Heart right ventricle (tissue), 16 donors: Measurements from ENCODE around the gene SLC35F3. TPM values are rescaled to one million over a fixed set of nuclear protein-coding genes. Genes with fewer than 3 reads are reported as not detected.

Experiments used
- ATAC-seq, 8 donors: fragments of 200-7000 bp; cut with Tn5 transposase; one replicate each; pipeline ENCODE4 v1.9.1; 2020; ENCODE audit warnings: mild to moderate bottlenecking in 8 of 8, moderate library complexity in 8 of 8, moderate number of reproducible peaks in 1 of 8
- DNase-seq, 2 donors: peaks; one replicate each; pipeline ENCODE4 v3.0.0-alpha.2; 2020
- H3K27ac ChIP-seq, 10 donors: fragments of 200-600 bp; sonication (generic) in 2 of 10; one replicate each; pipeline versions ENCODE4 v1.5.0 to v1.8.0; 2020 to 2022; ENCODE audit warnings: mild to moderate bottlenecking in 3 of 10
- H3K27me3 ChIP-seq, 7 donors: fragments of 200-600 bp; one replicate each; pipeline ENCODE4 v1.8.0; 2021 to 2022; ENCODE audit warnings: mild to moderate bottlenecking in 2 of 7
- H3K36me3 ChIP-seq, 9 donors: fragments of 200-600 bp; sonication (generic) in 1 of 9; one replicate each; pipeline versions ENCODE4 v1.5.0 to v1.8.0; 2020 to 2022; ENCODE audit warnings: mild to moderate bottlenecking in 2 of 9
- H3K4me1 ChIP-seq, 9 donors: fragments of 200-600 bp; sonication (generic) in 1 of 9; one replicate each; pipeline versions ENCODE4 v1.5.0 to v1.8.0; 2020 to 2022; ENCODE audit warnings: mild to moderate bottlenecking in 4 of 9
- H3K4me3 ChIP-seq, 10 donors: fragments of 200-600 bp; sonication (generic) in 2 of 10; one replicate each; pipeline versions ENCODE4 v1.5.0 to v1.8.0; 2020 to 2022; ENCODE audit warnings: mild to moderate bottlenecking in 7 of 10, moderate library complexity in 2 of 10
- H3K9me3 ChIP-seq, 11 donors: fragments of 200-600 bp in 10 of 11; sonication (generic) in 2 of 11; one replicate each; pipeline versions ENCODE4 v1.5.0 to v1.8.0; 2013 to 2022; ENCODE audit warnings: mild to moderate bottlenecking in 2 of 11, control low read depth in 1 of 11, moderate library complexity in 1 of 11
- WGBS, 2 donors: extraction: QIAGEN DNeasy Blood & Tissue Kit; methylation state at CpG; one replicate each; pipeline ENCODE4 v1.1.7; 2013; ENCODE audit warnings: inconsistent platforms in 1 of 2; 5-methylcytosine and 5-hydroxymethylcytosine counted together
- intact Hi-C, 10 donors: fragments of 100-400 bp; cut with DNase I; formaldehyde crosslinking; loops; one replicate each; pipeline versions ENCODE4 v1.11.1 to v1.14.2; 2022
- polyA plus RNA-seq, 2 donors: library from polyadenylated mRNA; stranded (reverse); fragments of 200-250 nt; gene quantifications; one replicate each; pipeline ENCODE4 v1.2.3, GENCODE V29; 2013
- total RNA-seq, 10 donors: library from RNA; stranded (reverse); fragmentation: NEBNext Ultra II Directional in 3 of 10; extraction: Animal tissue kit (Norgen Biotek cat#: 25700) in 3 of 10; gene quantifications; one replicate each; pipeline versions ENCODE4 v1.2.1 to v1.2.4, GENCODE V29; 2021 to 2023
- TF ChIP-seq, protein P1 (sequence below), 9 donors: fragments of 200-600 bp; sonication (generic) in 2 of 9; IDR thresholded peaks; one replicate each; pipeline versions ENCODE4 v1.5.0 to v1.8.0; 2021 to 2022; ENCODE audit warnings: antibody characterized with exemption in 9 of 9, mild to moderate bottlenecking in 5 of 9, moderate library complexity in 1 of 9
- donor health status: Arrhythmogenic right ventricular cardiomyopathy.
- donor health status: ischemic (EF 13 %, LVEDD 7.1; RV severe dilation, severe dysfunction).
- donor health status: healthy with polysubstance abuse.
- donor health status: DM: no; HTN: yes; CAD: no.
- donor health status: DM: no; HTN: no; CAD: no.
- donor health status: ischemic (EF 25% LVEDD 6.9; RV normal size, moderate dysfunction).
- donor health status: ischemic (EF 25% LVEDD 5.7; RV mildly dilated, moderate dysfunction).
- donor health status: healthy.
- donor health status: DM: yes; HTN: yes; CAD: no.
- donor health status: Ischemic cardiomyopathy.
- donor health status: ischemic (EF 35%, LVEDD 5.7; RV mildly dilated, moderate dysfunction).
- donor health status: nonischemic (EF 11% LVEDD 7.7; RV severe dilation, severe dysfunction).
- donor health status: DM: yes; HTN: yes; CAD: no.
- donor health status: PGD.
- donor health status: ischemic (EF 29% LVEDD 5.4; RV normal size, mild dysfunction).
- donor health status: nonischemic (EF 23%, LVEDD 6.1; RV moderate dilation, normal function).

The SLC35F3 gene
- total and polyA plus RNA-seq, 12 donors = 0.04 to 0.09 (median 0.09) TPM; not detected in 9

- intact Hi-C loops = no loop called here
- TF ChIP-seq, protein P1, sequence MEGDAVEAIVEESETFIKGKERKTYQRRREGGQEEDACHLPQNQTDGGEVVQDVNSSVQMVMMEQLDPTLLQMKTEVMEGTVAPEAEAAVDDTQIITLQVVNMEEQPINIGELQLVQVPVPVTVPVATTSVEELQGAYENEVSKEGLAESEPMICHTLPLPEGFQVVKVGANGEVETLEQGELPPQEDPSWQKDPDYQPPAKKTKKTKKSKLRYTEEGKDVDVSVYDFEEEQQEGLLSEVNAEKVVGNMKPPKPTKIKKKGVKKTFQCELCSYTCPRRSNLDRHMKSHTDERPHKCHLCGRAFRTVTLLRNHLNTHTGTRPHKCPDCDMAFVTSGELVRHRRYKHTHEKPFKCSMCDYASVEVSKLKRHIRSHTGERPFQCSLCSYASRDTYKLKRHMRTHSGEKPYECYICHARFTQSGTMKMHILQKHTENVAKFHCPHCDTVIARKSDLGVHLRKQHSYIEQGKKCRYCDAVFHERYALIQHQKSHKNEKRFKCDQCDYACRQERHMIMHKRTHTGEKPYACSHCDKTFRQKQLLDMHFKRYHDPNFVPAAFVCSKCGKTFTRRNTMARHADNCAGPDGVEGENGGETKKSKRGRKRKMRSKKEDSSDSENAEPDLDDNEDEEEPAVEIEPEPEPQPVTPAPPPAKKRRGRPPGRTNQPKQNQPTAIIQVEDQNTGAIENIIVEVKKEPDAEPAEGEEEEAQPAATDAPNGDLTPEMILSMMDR (IDR thresholded peaks at IDR 0.05) = no peak
- Histone ChIP-seq H3K9me3 (peaks cover 0 to 19% (median 0%) of the 10 kb centered on the region in 11 donors), H3K4me3 (no peak overlapping the region), H3K4me1 (no peaks in the 10 kb centered on the region), H3K36me3 (no peaks in the 10 kb centered on the region), H3K27me3 (peaks cover 0 to 34% (median 7%) of the 10 kb centered on the region in 7 donors), H3K27ac (no peak overlapping the region)
- DNase-seq = no peak
- 86 to 88% methylated on average over 6 of the region's 6 CpGs for WGBS, 2 donors
- ATAC-seq = no peak
Observed at GRCh38 chr1:234186037-234186688, 281.7 kb downstream of the SLC35F3 start.

- ATAC-seq (no peak), DNase-seq (no peak)
- Histone ChIP-seq H3K9me3 (peaks cover 0 to 40% (median 0%) of the 10 kb centered on the region in 11 donors), H3K36me3 (no peaks in the 10 kb centered on the region), H3K4me3 (no peak overlapping the region), H3K4me1 (no peaks in the 10 kb centered on the region), H3K27ac (no peak overlapping the region), H3K27me3 (peaks cover 0 to 24% (median 7%) of the 10 kb centered on the region in 7 donors)
- intact Hi-C loops = no loop called here
- TF ChIP-seq, protein P1 (IDR thresholded peaks at IDR 0.05) = peak in 1 of 9 donors; percentile 7
- WGBS, 2 donors = 34 to 38% methylated on average over 3 of the region's 3 CpGs
Observed at GRCh38 chr1:234188454-234188792, 283.9 kb downstream of the SLC35F3 start.

GRCh38 chr1:234197839-234198238 lies 293.4 kb downstream of the SLC35F3 start:
- Histone ChIP-seq H3K36me3 (no peaks in the 10 kb centered on the region), H3K4me3 (no peak overlapping the region), H3K4me1 (no peaks in the 10 kb centered on the region), H3K9me3 (peaks cover 0 to 30% (median 0%) of the 10 kb centered on the region in 11 donors), H3K27me3 (peaks cover 0 to 6% (median 0%) of the 10 kb centered on the region in 7 donors), H3K27ac (no peak overlapping the region)
- TF ChIP-seq, protein P1 (IDR thresholded peaks at IDR 0.05) = no peak
- ATAC-seq (no peak), DNase-seq (no peak)
- intact Hi-C loops = no loop called here

GRCh38 chr1:234199476-234200127 lies 295.1 kb downstream of the SLC35F3 start:
- Histone ChIP-seq H3K27me3 (peaks cover 0 to 6% (median 0%) of the 10 kb centered on the region in 7 donors), H3K4me3 (no peak overlapping the region), H3K9me3 (peaks cover 0 to 22% (median 0%) of the 10 kb centered on the region in 11 donors), H3K4me1 (no peaks in the 10 kb centered on the region), H3K36me3 (no peaks in the 10 kb centered on the region), H3K27ac (no peak overlapping the region)
- ATAC-seq (no peak), DNase-seq (no peak)
- intact Hi-C loops = no loop called here
- 77 to 80% methylated on average over 2 of the region's 2 CpGs for WGBS, 2 donors
- TF ChIP-seq, protein P1 (IDR thresholded peaks at IDR 0.05) = no peak
